A549 treated with GW870086 at 1 μM for 4 hours (cell line): ENCODE data around the gene EIF2B5. TPM values are rescaled to one million over a fixed set of nuclear protein-coding genes. Genes with fewer than 3 reads are reported as not detected.

Experiments used
- total RNA-seq: library from RNA; stranded (reverse); fragments of 200-300 nt; extraction: Qiagen RNA extraction; gene quantifications from 5 replicates; pipeline ENCODE4 v1.2.3, GENCODE V29; 2022; ENCODE audit warnings: low read depth

EIF2B5 gene
- total RNA-seq = 25.0 to 31.4 TPM (median 27.9 TPM) in 5 replicates

DNA sequence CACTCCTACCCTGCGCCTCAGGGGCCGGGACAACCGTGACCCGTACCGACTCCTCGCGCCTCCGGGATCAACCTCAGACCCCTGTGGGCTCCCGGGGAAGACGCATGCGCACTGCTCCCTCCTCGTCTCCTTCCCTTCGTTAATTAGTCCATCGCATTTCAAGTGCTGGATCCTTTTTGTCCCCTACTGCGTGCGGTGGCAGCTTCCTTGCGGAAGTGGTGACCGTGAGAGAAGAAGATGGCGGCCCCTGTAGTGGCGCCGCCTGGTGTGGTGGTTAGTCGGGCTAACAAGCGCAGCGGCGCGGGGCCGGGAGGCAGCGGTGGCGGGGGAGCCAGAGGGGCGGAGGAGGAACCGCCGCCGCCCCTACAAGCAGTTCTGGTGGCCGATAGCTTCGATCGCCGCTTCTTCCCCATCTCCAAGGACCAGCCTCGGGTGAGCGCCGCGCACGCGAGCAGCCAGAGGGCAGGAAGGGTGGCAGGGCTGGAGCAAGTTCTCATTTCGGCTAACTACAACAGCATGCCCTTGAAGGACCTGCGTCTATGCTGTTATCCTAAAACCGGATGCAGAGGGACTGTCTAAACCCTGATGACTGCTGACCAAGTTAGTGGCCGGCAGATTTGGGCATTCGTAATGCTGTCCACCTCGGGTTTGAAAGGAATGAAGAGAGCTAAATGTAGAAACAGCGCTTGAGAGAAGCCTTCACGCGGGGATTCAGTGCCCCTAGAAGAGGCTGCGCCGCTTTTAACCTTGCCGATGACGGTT lies at the start of gene EIF2B5:
Gene EIF2B5 (plus strand): TSS at position 210 of the 762 bp plus-strand sequence. CDS start 28 bp downstream, at position 238.

DNA sequence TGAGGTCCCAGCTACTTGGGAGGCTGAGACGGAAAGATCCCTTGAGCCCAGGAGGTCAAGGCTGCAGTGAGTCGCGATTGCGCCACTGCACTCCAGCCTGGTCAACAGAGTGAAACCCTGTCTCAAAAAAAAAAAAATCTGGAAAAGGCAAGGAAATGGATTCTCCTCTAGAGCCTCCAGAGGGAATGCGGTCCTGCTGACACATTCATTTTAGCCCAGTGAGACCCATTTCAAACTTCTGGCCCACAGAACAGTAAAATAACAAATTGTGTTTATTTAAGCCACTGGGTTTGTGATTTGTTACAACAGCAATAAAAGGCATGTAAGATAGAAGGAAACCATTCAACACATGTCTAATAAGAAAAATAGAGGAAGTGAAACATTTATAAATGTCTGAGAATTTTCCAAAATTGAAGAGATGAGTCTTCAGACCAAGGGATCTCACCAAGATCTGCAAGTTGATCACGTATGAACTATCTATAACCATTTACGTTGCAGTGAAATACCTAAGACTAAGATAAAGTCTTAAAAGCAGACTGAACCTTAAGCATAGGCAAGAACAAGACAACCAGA lies 38.3 kb upstream of the EIF2B5 start, which contains the start of gene HTR3E:
Gene HTR3E (plus strand): TSS at position 254 of the 573 bp plus-strand sequence. CDS start 466 bp downstream, outside the sequence.

DNA sequence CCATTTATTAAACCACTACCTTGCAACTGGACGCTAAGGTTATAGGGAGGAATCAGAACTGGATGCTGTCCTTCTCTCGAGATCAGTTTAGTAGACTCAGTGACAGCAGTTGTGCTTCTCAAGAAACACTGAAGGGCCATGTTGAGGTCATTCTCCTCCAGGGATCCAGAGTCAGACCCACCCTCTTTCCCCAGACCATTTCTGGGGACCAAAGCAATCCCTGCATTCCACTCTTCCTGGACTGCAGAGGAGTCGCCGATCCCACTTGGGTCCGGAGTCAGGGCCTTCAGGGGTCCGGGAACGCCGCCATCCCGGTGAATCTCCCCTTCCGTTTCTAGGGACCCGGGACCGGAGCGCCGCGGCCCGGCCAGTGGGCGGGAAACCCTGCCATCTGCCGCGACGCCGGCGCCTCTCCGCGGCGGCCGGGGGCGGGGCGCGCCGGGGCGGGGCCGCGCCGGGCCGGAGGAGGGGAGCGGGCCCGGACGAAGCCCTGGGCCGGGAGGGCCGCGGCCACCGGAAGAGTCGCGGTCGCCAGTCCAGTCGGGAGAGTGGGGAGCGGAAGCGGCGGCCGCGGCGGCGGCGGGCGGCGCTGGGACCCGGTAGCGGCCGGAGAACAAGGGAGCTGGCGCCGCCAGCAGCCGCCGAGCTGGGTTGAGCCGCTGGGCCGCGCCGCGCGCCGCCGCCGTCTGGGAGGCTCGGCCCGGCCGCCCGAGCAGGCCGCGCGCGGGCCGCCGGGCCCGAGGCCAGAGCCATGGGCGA lies 19.9 kb downstream of the EIF2B5 start, which contains the start of gene DVL3:
Gene DVL3 (plus strand): TSS at position 493 of the 759 bp plus-strand sequence. CDS start 259 bp downstream, at position 752.

DNA sequence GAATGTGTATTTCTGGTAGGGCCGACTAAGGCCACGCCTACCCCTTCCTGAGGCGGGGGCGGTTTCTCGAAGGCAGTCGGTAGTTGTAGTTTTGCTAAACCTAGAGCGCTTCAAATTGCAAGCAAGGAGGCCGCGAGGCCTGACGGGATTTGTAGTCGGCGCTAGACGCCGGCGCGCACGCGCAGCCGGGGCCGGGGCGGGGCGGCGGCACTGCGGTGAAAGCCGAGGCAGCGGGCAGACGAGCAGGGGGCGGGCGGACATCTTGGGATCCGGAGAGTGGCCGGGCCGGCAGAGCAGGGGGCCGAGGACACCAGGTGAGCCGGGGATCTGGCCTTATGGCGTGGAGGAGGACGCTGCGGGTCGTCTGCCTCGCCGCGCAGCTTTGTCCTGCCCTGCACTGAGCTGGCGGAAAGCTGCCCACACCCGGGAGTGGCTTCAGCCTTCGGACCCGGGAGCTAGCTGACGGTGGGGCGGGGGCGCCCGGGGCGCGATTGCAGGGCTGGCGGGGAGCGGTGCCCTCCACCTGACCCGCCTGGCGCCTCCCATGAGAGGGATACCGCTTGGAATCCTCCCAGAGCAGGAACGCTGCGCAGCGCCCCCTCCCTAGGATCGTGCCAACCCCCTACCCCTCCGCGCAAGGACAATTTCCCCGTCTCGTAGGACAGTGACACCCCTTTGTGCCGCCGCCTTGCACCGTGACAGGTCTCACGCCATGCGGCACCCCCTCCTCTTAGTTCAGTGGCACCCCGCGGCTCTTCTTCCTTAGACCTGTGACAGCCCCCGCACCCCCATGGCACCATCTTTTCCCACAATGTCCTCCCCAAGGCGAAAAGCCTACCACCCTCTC lies 39.7 kb downstream of the EIF2B5 start, which contains the start of gene AP2M1:
Gene AP2M1 (plus strand): TSS at position 210 of the 847 bp plus-strand sequence. CDS start 2,139 bp downstream, outside the sequence.

DNA sequence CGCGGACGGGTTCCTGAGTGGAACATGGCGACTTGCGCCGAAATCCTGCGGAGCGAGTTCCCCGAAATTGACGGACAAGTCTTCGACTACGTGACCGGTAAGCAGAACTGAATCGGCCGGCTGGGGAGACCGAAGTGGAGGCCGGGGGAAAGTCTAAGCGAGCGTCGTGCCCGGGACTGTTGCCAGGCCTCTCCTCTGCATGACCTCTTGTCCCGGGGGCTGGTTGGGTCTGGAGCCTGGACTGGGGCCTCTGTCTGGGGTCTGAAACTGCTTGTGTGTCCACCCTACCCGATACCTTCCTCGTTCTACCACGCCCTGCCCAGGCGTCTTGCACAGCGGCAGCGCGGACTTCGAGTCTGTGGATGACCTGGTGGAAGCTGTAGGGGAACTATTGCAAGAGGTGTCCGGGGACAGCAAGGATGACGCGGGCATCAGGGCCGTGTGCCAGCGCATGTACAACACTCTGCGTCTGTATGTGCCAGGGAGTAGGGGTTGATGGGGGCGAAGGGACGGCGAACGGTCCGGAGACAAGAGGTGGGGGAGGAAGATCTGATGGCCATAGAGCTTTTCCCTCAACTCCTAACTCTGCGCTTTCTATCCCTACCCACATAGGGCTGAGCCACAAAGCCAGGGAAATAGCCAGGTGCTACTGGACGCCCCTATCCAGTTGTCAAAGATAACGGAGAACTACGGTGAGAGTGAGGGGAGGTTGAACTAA lies 51.2 kb downstream of the EIF2B5 start, which contains the start of gene ABCF3:
Gene ABCF3 (plus strand): TSS at position 16 of the 718 bp plus-strand sequence. CDS start 9 bp downstream, at position 25.

Other genes starting within 250 kb of the EIF2B5 start
- 12.1 to 17.6 TPM (median 16.2 TPM) in 5 replicates for gene ABCC5, start 117.5 kb upstream of the EIF2B5 start, total RNA-seq
- gene HTR3D, start 103.6 kb upstream of the EIF2B5 start, total RNA-seq = not detected in 5 replicates
- not detected in 5 replicates for gene HTR3C, start 82.3 kb upstream of the EIF2B5 start, total RNA-seq
- gene HTR3E, start 38.3 kb upstream of the EIF2B5 start, total RNA-seq = not detected in 5 replicates
- 17.8 to 25.7 TPM (median 24.7 TPM) in 5 replicates for gene DVL3, start 20.0 kb downstream of the EIF2B5 start, total RNA-seq
- gene AP2M1, start 39.5 kb downstream of the EIF2B5 start, total RNA-seq = 286 to 311 TPM (median 306 TPM) in 5 replicates
- gene ABCF3, start 50.8 kb downstream of the EIF2B5 start, total RNA-seq = 29.7 to 34.8 TPM (median 32.7 TPM) in 5 replicates
- 0.33 to 0.62 TPM (median 0.52 TPM) in 5 replicates for gene VWA5B2, start 94.2 kb downstream of the EIF2B5 start, total RNA-seq
- 61.0 to 74.5 TPM (median 68.7 TPM) in 5 replicates for gene ALG3, start 113.6 kb downstream of the EIF2B5 start, total RNA-seq
- 8.7 to 13.2 TPM (median 12.4 TPM) in 5 replicates for gene EEF1AKMT4, start 114.3 kb downstream of the EIF2B5 start, total RNA-seq
- 0.80 to 1.7 TPM (median 1.4 TPM) in 5 replicates for gene CAMK2N2, start 126.2 kb downstream of the EIF2B5 start, total RNA-seq
- not detected in 5 replicates for gene ECE2, start 140.7 kb downstream of the EIF2B5 start, total RNA-seq
- 281 to 370 TPM (median 301 TPM) in 5 replicates for gene PSMD2, start 163.9 kb downstream of the EIF2B5 start, total RNA-seq
- 254 to 267 TPM (median 261 TPM) in 5 replicates for gene EIF4G1, start 179.2 kb downstream of the EIF2B5 start, total RNA-seq
- 9.1 to 12.0 TPM (median 11.5 TPM) in 5 replicates for gene FAM131A, start 202.2 kb downstream of the EIF2B5 start, total RNA-seq
- 4.8 to 6.6 TPM (median 5.9 TPM) in 5 replicates for gene CLCN2, start 226.2 kb downstream of the EIF2B5 start, total RNA-seq
- 72.1 to 81.2 TPM (median 75.1 TPM) in 5 replicates for gene POLR2H, start 226.4 kb downstream of the EIF2B5 start, total RNA-seq
- 0.07 TPM in 1 of 5 replicates, not detected in the others for gene THPO, start 242.8 kb downstream of the EIF2B5 start, total RNA-seq
- 0.20 to 0.65 TPM (median 0.34 TPM) in 5 replicates for gene CHRD, start 244.7 kb downstream of the EIF2B5 start, total RNA-seq